GM18519 (cell line): ENCODE measurements around the gene SLMAP.
A peak's percentile ranks its signal among the peaks of the same experiment; 100 is the strongest.

ENCODE experiments used
- ATAC-seq: cut with Tn5 transposase; IDR thresholded peaks from one replicate; pipeline ENCODE4 v1.9.1; 2021; ENCODE audit warnings: mild to moderate bottlenecking, moderate library complexity; ENCODE audit not compliant: unreplicated experiment, low FRiP score

The SLMAP gene

GRCh38 chr3:57755741-57756527, at the start of gene SLMAP:
SLMAP (plus strand) TSS chr3:57756309; CDS start chr3:57757652, 1,343 bp downstream.
- ATAC-seq = peak; percentile 69

- no peak for ATAC-seq
Measured at GRCh38 chr3:57706462-57706861, 49.6 kb upstream of the SLMAP start.

GRCh38 chr3:57709031-57709430, 47.1 kb upstream of the SLMAP start:
- ATAC-seq = no peak

- ATAC-seq = no peak
Measured at GRCh38 chr3:57709559-57709958, 46.5 kb upstream of the SLMAP start.

GRCh38 chr3:57715686-57716085, 40.4 kb upstream of the SLMAP start:
- no peak for ATAC-seq

- no peak for ATAC-seq
Measured at GRCh38 chr3:57717205-57717868, 38.8 kb upstream of the SLMAP start.

GRCh38 chr3:57718118-57718517, 38.0 kb upstream of the SLMAP start:
- no peak for ATAC-seq

- ATAC-seq = no peak
Measured at GRCh38 chr3:57726397-57726796, 29.7 kb upstream of the SLMAP start.

- ATAC-seq = no peak
Measured at GRCh38 chr3:57727106-57727505, 29.0 kb upstream of the SLMAP start.

- ATAC-seq = no peak
Measured at GRCh38 chr3:57729334-57730045, 26.6 kb upstream of the SLMAP start.

GRCh38 chr3:57730682-57731081, 25.4 kb upstream of the SLMAP start:
- no peak for ATAC-seq

GRCh38 chr3:57731311-57731710, 24.8 kb upstream of the SLMAP start:
- ATAC-seq = no peak

- ATAC-seq = no peak
Measured at GRCh38 chr3:57733790-57734189, 22.3 kb upstream of the SLMAP start.

GRCh38 chr3:57735405-57735804, 20.7 kb upstream of the SLMAP start:
- ATAC-seq = no peak

GRCh38 chr3:57737840-57738239, 18.3 kb upstream of the SLMAP start:
- no peak for ATAC-seq

GRCh38 chr3:57738391-57738790, 17.7 kb upstream of the SLMAP start:
- no peak for ATAC-seq

GRCh38 chr3:57740027-57740426, 16.1 kb upstream of the SLMAP start:
- ATAC-seq = no peak

GRCh38 chr3:57743496-57743895, 12.6 kb upstream of the SLMAP start:
- no peak for ATAC-seq

GRCh38 chr3:57745101-57745500, 11.0 kb upstream of the SLMAP start:
- no peak for ATAC-seq

- no peak for ATAC-seq
Measured at GRCh38 chr3:57746156-57747010, 9.7 kb upstream of the SLMAP start.
